Left lung (tissue), 10 donors: ENCODE results near the gene PRPF38B. TPM values are rescaled to one million over a fixed set of nuclear protein-coding genes. Genes with fewer than 3 reads are reported as not detected.

Source experiments
- ATAC-seq: fragments of 200-7000 bp; cut with Tn5 transposase; one replicate; pipeline ENCODE4 v1.9.1; 2020; ENCODE audit warnings: moderate library complexity
- DNase-seq, 4 donors: peaks; one replicate each; pipeline ENCODE4 v3.0.0-alpha.2; 2013 to 2020
- H3K27ac ChIP-seq, 2 donors: fragments of 200-600 bp; sonication (generic) in 1 of 2; one replicate each; pipeline versions ENCODE4 v1.5.0 to v1.8.0; 2020 to 2021
- H3K27me3 ChIP-seq, 2 donors: fragments of 200-600 bp; sonication (generic) in 1 of 2; one replicate each; pipeline versions ENCODE4 v1.5.0 to v1.8.0; 2020 to 2021
- H3K36me3 ChIP-seq, 2 donors: fragments of 200-600 bp; sonication (generic) in 1 of 2; one replicate each; pipeline versions ENCODE4 v1.5.0 to v1.8.0; 2020 to 2021
- H3K4me1 ChIP-seq, 2 donors: fragments of 200-600 bp; one replicate each; pipeline ENCODE4 v1.8.0; 2021
- H3K4me3 ChIP-seq, 2 donors: fragments of 200-600 bp; sonication (generic) in 1 of 2; one replicate each; pipeline versions ENCODE4 v1.5.0 to v1.8.0; 2020 to 2021; ENCODE audit warnings: mild to moderate bottlenecking in 1 of 2
- H3K9me3 ChIP-seq, 2 donors: fragments of 200-600 bp; sonication (generic) in 1 of 2; one replicate each; pipeline versions ENCODE4 v1.5.0 to v1.8.0; 2020 to 2021
- intact Hi-C, 2 donors: fragments of 100-400 bp; cut with DNase I; formaldehyde crosslinking; loops; one replicate each; pipeline versions ENCODE4 v1.11.2 to v1.14.2; 2022
- polyA plus RNA-seq, 6 donors: library from polyadenylated mRNA; unstranded; fragments of 120-200 nt; gene quantifications; one replicate each; pipeline ENCODE4 v1.2.1, GENCODE V29; 2013; ENCODE audit not compliant: insufficient read length in 6 of 6
- total RNA-seq, 2 donors: library from RNA; stranded (reverse); fragmentation: NEBNext Ultra II Directional; extraction: Animal tissue kit (Norgen Biotek cat#: 25700); gene quantifications; one replicate each; pipeline ENCODE4 v1.2.1, GENCODE V29; 2021
- TF ChIP-seq, protein P1 (sequence below), 2 donors: fragments of 200-600 bp; sonication (generic) in 1 of 2; IDR thresholded peaks; one replicate each; pipeline versions ENCODE4 v1.5.0 to v1.8.0; 2021; ENCODE audit warnings: antibody characterized with exemption in 2 of 2
- donor health status: DM: no; HTN: yes; CAD: no.
- donor health status: DM: no; HTN: no; CAD: no.

Gene PRPF38B
- total and polyA plus RNA-seq, 8 donors, result 24.7 to 95.5 (median 86.2) TPM

DNA sequence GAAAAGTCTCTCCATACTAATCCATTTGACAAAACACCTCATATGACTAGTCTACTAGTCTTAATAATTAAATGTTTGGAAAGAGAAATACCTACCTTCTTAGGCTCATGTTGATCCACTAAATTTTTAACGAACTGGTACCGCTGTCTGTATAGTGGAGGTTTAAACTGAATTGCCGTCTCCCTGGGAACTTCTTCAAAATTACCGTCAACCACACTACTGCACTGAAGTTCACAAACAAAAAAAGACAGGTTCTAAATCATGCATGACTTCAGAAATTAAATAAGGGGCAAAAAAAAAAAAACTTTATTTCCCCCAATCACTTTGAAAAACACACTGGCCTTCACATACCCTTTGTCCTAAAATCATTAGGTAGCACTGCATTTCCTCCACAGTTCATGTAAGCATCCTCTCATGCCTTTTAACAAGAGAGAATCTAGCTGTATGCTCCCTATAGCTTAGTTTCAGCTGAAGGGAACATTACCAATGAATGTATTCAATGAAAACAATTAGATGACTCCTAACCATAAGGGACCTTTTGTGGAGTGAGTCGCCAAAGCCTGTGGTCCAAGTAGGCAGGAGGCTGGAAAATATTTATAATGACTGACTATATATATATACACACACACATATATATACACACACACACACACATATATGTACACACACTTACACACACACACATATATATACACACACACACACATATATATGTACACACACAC is 34.6 kb upstream of the PRPF38B start:
- no peak overlapping the region for H3K4me3 ChIP-seq
- peaks cover 0 to 18% of the 10 kb centered on the region in 2 donors for H3K4me1 ChIP-seq
- no peaks in the 10 kb centered on the region for H3K9me3 ChIP-seq
- intact Hi-C loops, result no loop called here
- H3K27me3 ChIP-seq, result no peaks in the 10 kb centered on the region
- no peak overlapping the region for H3K27ac ChIP-seq
- ATAC-seq (no peak), DNase-seq (no peak)
- TF ChIP-seq, protein P1, sequence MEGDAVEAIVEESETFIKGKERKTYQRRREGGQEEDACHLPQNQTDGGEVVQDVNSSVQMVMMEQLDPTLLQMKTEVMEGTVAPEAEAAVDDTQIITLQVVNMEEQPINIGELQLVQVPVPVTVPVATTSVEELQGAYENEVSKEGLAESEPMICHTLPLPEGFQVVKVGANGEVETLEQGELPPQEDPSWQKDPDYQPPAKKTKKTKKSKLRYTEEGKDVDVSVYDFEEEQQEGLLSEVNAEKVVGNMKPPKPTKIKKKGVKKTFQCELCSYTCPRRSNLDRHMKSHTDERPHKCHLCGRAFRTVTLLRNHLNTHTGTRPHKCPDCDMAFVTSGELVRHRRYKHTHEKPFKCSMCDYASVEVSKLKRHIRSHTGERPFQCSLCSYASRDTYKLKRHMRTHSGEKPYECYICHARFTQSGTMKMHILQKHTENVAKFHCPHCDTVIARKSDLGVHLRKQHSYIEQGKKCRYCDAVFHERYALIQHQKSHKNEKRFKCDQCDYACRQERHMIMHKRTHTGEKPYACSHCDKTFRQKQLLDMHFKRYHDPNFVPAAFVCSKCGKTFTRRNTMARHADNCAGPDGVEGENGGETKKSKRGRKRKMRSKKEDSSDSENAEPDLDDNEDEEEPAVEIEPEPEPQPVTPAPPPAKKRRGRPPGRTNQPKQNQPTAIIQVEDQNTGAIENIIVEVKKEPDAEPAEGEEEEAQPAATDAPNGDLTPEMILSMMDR (IDR thresholded peaks at IDR 0.05), result no peak
- no peaks in the 10 kb centered on the region for H3K36me3 ChIP-seq

DNA sequence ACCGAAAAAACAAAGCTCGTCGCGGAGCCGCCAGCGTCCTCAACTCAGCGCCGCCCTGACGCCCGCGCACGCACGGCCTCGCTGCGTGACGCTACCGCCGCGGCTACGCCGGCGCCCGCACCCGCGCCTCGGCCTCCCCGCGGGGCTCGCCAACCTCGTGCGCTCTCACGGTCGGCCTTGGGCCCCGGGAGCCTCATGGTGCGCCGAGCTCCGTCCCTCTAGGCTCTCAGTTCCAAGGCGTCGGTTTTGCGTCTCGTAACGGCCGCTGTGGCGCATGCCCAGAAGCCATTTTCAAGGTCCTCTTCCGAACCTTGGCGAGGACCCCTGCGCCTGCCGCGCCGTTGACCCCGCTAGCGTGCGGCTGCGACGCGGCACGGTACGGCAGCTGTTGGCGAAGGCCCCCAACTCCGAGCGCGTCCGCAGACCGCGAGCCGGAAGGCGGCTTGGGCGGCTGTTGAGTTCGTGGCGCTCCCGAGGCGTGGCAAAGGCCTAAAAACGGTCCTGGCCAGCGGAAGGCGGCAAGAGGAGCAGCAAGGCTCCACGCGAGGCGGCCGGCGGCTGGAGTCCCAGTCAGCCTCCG is 31.0 kb upstream of the PRPF38B start, which contains the start of gene HENMT1:
Gene HENMT1, minus strand, starts transcription at position 64 of the 580 bp plus-strand sequence. CDS start 1,209 bp downstream, outside the sequence.
- intact Hi-C loops, result no loop called here
- H3K4me1 ChIP-seq, result peaks cover 0 to 20% of the 10 kb centered on the region in 2 donors
- no peaks in the 10 kb centered on the region for H3K9me3 ChIP-seq
- no peaks in the 10 kb centered on the region for H3K27me3 ChIP-seq
- no peaks in the 10 kb centered on the region for H3K36me3 ChIP-seq
- TF ChIP-seq, protein P1 (IDR thresholded peaks at IDR 0.05), result no peak
- H3K4me3 ChIP-seq, result peak within 1 kb of the TSS; percentile 60 to 61
- peak within 1 kb of the TSS; percentile 95 to 98 for H3K27ac ChIP-seq
- peak; percentile 71 to 92 (median 80) for DNase-seq
- ATAC-seq, result peak; percentile 93

DNA sequence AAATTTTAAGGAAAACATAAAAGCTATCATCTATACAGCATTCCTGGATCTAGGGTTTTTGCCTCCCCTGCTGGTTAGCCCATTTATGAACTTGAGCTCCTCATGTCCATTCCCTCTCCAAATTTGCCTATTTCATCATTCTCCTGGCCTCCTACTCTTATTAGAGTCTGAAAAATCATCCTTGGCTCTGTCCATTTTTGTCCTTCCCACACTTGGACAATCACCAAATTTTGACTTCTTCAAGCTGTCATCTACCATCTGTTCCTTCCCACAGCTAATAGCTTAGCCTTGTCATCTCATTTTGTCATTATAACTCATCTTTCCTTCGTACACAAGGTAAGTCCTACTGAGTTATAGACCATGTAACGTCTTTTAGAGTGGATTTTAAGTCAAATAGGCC is 29.0 kb upstream of the PRPF38B start:
- no peaks in the 10 kb centered on the region for H3K27me3 ChIP-seq
- no peaks in the 10 kb centered on the region for H3K36me3 ChIP-seq
- H3K4me1 ChIP-seq, result peaks cover 0 to 20% of the 10 kb centered on the region in 2 donors
- no peak overlapping the region for H3K4me3 ChIP-seq
- TF ChIP-seq, protein P1 (IDR thresholded peaks at IDR 0.05), result no peak
- ATAC-seq, result no peak
- peak in 2 of 4 donors; percentile 20 to 39 for DNase-seq
- H3K27ac ChIP-seq, result no peak overlapping the region
- intact Hi-C loops, result no loop called here
- no peaks in the 10 kb centered on the region for H3K9me3 ChIP-seq

DNA sequence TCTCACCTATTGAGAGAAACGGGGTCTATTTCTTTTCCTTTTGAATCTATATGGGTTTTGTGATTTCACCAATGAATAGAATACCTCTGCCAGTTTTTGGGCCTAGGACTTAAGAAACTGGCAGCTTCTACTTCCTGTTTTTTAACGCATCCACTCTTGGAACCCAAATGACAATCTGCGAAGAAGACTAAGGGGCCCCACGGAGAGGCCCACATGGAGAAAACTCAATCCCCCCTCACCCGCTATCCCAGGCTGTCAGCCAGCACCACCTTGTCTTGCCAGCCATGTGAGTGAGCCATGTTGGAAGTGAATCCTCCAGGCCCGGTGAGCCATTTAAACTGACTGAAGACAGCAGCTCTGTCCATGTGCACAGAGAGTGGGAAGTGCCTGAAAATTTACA is 27.6 kb upstream of the PRPF38B start:
- ATAC-seq, result no peak
- no peak for DNase-seq
- intact Hi-C loops, result no loop called here

DNA sequence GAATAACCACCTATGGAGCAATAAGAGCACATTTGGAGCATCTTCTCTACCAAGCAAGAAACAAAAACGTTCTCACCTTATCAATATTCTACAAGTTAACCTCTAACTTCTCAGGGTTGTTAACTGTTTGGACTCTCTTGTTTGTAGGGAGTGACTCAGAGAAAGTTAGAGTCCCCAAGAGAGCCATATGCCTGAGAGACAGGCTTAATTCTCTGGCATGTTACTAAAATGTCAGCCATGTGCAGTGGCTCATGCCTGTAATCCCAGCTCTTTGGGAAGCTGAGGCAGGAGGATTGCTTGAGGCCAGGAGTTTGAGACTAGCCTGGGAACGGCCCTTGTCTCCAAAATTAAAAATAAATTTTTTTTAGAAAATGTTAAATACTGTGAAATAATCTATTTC is 27.0 kb upstream of the PRPF38B start:
- no peak for DNase-seq

More for the DNA sequence above, 27.6 kb upstream of the PRPF38B start:
- no peaks in the 10 kb centered on the region for H3K27me3 ChIP-seq
- no peaks in the 10 kb centered on the region for H3K9me3 ChIP-seq
- peaks cover 0 to 20% of the 10 kb centered on the region in 2 donors for H3K4me1 ChIP-seq
- H3K36me3 ChIP-seq, result no peaks in the 10 kb centered on the region
- TF ChIP-seq, protein P1 (IDR thresholded peaks at IDR 0.05), result no peak
- H3K27ac ChIP-seq, result no peak overlapping the region
- H3K4me3 ChIP-seq, result no peak overlapping the region

More for the DNA sequence above, 27.0 kb upstream of the PRPF38B start:
- no peak for ATAC-seq
- no peak overlapping the region for H3K4me3 ChIP-seq
- peaks cover 0 to 19% of the 10 kb centered on the region in 2 donors for H3K4me1 ChIP-seq
- no peak overlapping the region for H3K27ac ChIP-seq
- no peaks in the 10 kb centered on the region for H3K27me3 ChIP-seq
- H3K36me3 ChIP-seq, result no peaks in the 10 kb centered on the region
- TF ChIP-seq, protein P1 (IDR thresholded peaks at IDR 0.05), result no peak
- no peaks in the 10 kb centered on the region for H3K9me3 ChIP-seq
- intact Hi-C loops, result no loop called here
